SK-N-MC (cell line): ENCODE measurements around the gene ERGIC1.

ENCODE experiments used
- EZH2 ChIP-seq: fragments of 200-600 bp; sonication (generic); IDR thresholded peaks from one replicate; pipeline ENCODE4 v1.6.1; 2017; ENCODE audit warnings: antibody characterized with exemption
- FOXP2 ChIP-seq: optimal IDR thresholded peaks from 2 replicates; pipeline ENCODE3; 2011; ENCODE audit warnings: mild to moderate bottlenecking, moderate library complexity; ENCODE audit not compliant: insufficient read depth; ENCODE audit errors: extremely low read length, control extremely low read depth
- POLR2AphosphoS5 ChIP-seq: IDR thresholded peaks from 2 replicates; pipeline ENCODE4 v1.6.1; 2012; ENCODE audit warnings: mild to moderate bottlenecking, low read depth, low read length, borderline replicate concordance

DNA sequence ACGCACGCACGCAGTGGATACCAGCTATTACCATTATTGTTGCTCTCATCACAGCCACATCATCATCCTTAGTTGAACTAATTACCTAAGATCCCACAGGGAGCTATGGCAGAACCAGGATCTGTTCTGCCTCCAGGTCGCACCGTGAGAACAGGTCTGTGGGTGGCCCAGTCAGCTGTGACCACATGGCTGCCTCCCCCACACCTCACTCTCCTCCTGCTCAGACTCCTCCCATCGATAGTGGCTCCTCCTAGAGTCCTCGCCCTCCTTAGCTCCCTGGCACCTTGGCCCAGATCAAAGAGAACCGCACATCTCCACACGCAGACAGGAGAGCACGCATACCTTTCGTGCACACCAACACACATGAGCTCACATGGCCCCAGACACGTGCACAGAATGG is 92.7 kb downstream of the ERGIC1 start:
- TF ChIP-seq POLR2AphosphoS5, result no peak
- TF ChIP-seq EZH2, result no peak
- no peak for TF ChIP-seq FOXP2
